BLaER1 (cell line): ENCODE results near the gene UBE2V1.

Experiments used
- H3K27ac ChIP-seq: shearing (Covaris generic); formaldehyde crosslinking; 2 replicates; pipeline ENCODE4 v1.8.1; 2022
- H3K27me3 ChIP-seq: shearing (Covaris generic); formaldehyde crosslinking; 2 replicates; pipeline ENCODE4 v1.8.1; 2022
- H3K36me3 ChIP-seq: shearing (Covaris generic); formaldehyde crosslinking; 2 replicates; pipeline ENCODE4 v1.8.1; 2022
- H3K4me1 ChIP-seq: shearing (Covaris generic); formaldehyde crosslinking; 2 replicates; pipeline ENCODE4 v1.8.1; 2022
- H3K4me2 ChIP-seq: shearing (Covaris generic); formaldehyde crosslinking; 2 replicates; pipeline ENCODE4 v1.8.1; 2022
- H3K4me3 ChIP-seq: shearing (Covaris generic); formaldehyde crosslinking; 2 replicates; pipeline ENCODE4 v1.8.1; 2022
- H3K9ac ChIP-seq: shearing (Covaris generic); formaldehyde crosslinking; 2 replicates; pipeline ENCODE4 v1.8.1; 2022
- H3K9me3 ChIP-seq: shearing (Covaris generic); formaldehyde crosslinking; 2 replicates; pipeline ENCODE4 v1.8.1; 2022
- H4K20me1 ChIP-seq: shearing (Covaris generic); formaldehyde crosslinking; 2 replicates; pipeline ENCODE4 v1.8.1; 2022
- Cebpa-rat ChIP-seq: shearing (Covaris generic); IDR thresholded peaks from 2 replicates; pipeline ENCODE4 v1.8.1; 2022

Gene UBE2V1

DNA sequence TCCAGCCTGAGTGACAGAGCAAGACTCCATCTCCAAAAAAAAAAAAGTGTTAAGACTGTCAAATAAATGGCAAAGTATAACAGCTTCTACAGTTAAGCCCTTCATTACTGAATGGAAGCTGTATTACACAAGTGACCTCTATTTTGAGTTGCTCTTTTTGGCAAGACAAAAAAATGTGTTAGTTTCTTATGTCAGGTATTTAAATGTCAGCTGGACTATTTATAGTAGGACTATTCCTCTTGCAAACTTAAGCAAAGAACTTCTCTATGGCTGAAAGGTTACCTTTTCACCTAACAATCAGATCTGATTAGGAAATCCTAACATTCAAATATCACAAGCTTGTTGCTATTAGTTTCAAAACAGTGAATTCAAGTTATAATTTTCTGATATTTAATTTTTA is 12.4 kb downstream of the UBE2V1 start:
- no peaks in the 10 kb centered on the region for H3K9me3 ChIP-seq
- peaks cover 100% of the 10 kb centered on the region for H4K20me1 ChIP-seq
- no peaks in the 10 kb centered on the region for H3K27me3 ChIP-seq
- TF ChIP-seq Cebpa-rat, result no peak
- H3K4me3 ChIP-seq, result no peak overlapping the region
- H3K4me2 ChIP-seq, result no peak overlapping the region
- H3K4me1 ChIP-seq, result 0 out of 2 replicates have a peak, but pooled peaks cover 4% of the 10 kb centered on the region
- H3K36me3 ChIP-seq, result peaks cover 70% of the 10 kb centered on the region
- no peak overlapping the region for H3K27ac ChIP-seq
- H3K9ac ChIP-seq, result no peak overlapping the region

DNA sequence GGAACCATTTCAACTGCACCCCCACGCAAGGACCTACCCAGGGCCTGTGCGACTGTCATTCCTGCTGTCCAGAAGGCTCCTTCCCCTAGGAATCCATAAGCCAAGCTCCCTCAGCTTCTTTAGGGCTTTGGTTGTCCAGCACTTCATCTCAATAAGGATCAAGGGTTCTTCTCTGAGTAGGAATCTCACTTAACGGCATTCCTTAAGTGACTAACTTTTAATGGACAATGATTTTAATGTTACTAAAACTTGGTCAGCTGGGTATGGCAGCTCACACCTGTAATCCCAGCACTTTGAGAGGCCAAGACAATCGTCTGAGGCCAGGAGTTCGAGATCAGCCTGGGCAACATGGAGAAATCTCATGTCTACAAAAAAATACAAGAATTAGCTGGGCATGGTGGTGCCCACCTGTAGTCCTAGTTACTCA is 13.4 kb downstream of the UBE2V1 start:
- Histone ChIP-seq H4K20me1 (peaks cover 100% of the 10 kb centered on the region), H3K4me1 (0 out of 2 replicates have a peak, but pooled peaks cover 4% of the 10 kb centered on the region), H3K9me3 (no peaks in the 10 kb centered on the region), H3K4me3 (no peak overlapping the region), H3K4me2 (no peak overlapping the region), H3K27me3 (no peaks in the 10 kb centered on the region), H3K9ac (no peak overlapping the region), H3K36me3 (peaks cover 78% of the 10 kb centered on the region), H3K27ac (no peak overlapping the region)
- no peak for TF ChIP-seq Cebpa-rat

DNA sequence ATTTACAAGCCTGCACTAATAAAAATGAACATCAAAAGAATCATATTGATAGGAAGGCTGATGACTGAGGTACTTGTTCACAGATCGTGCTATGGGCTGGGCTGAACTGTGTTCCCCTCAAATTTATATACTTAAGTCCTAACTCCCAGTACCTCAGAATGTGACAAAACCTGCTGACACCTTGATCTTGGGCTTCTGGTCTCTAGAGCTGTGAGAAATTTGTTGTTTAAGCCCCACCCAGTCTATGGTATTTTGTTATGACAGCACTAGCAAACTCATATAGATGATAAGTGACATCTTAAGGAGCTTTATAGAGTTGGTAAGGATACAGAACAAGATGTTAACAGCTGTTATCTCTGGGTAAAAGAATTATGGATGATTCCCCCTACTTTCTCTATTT is 13.8 kb downstream of the UBE2V1 start:
- Histone ChIP-seq H3K36me3 (peaks cover 81% of the 10 kb centered on the region), H4K20me1 (peaks cover 98% of the 10 kb centered on the region), H3K9ac (no peak overlapping the region), H3K4me3 (no peak overlapping the region), H3K9me3 (no peaks in the 10 kb centered on the region), H3K4me2 (no peak overlapping the region), H3K27me3 (no peaks in the 10 kb centered on the region), H3K4me1 (0 out of 2 replicates have a peak, but pooled peaks cover 4% of the 10 kb centered on the region), H3K27ac (no peak overlapping the region)
- no peak for TF ChIP-seq Cebpa-rat

DNA sequence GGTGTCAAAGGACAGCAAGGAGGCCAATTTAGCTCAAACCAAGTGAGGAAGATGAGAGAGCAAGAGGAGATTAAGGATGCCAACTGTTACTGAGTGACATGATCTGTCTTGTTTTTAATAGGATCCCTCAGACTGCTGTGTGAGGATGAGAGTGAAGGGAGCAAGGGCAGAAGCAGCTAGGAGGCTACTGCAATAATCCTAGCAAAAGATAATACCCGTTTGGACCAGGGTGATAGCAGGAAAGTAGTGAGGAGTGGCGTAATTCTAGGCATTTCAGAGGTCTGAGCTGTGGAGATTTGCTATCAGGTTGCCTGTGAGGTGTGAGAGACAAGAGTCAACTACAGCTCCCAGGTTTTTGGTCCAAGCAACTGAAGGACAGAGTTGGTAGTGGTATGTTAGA is 14.7 kb downstream of the UBE2V1 start:
- Histone ChIP-seq H3K36me3 (peaks cover 78% of the 10 kb centered on the region), H3K9ac (no peak overlapping the region), H4K20me1 (peaks cover 89% of the 10 kb centered on the region)

DNA sequence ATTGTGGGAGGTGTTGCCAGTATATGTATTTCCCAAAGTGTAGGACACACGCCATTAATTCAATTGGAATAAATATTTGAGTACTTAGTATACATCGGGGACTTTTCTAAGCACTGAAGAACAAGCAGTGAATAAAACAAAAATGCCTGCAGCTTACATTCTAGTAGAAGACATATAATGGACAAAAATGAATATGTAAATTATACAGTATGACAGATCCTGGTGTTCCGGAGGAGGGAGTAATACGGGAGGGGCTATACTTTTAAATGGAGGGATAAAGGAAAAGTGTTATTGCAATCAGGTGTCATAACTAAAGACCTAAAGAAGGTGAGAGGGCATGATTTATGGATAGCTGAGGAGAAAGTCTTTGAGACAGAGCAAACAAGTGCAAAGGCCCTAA is 15.1 kb downstream of the UBE2V1 start:
- Histone ChIP-seq H4K20me1 (peaks cover 89% of the 10 kb centered on the region), H3K4me1 (0 out of 2 replicates have a peak, but pooled peaks cover 4% of the 10 kb centered on the region), H3K36me3 (peaks cover 78% of the 10 kb centered on the region), H3K27me3 (no peaks in the 10 kb centered on the region), H3K27ac (no peak overlapping the region), H3K9me3 (no peaks in the 10 kb centered on the region), H3K4me2 (no peak overlapping the region), H3K4me3 (no peak overlapping the region), H3K9ac (no peak overlapping the region)
- no peak for TF ChIP-seq Cebpa-rat

More for the DNA sequence above, 14.7 kb downstream of the UBE2V1 start:
- Histone ChIP-seq H3K9me3 (no peaks in the 10 kb centered on the region), H3K4me2 (no peak overlapping the region), H3K4me1 (0 out of 2 replicates have a peak, but pooled peaks cover 4% of the 10 kb centered on the region), H3K4me3 (no peak overlapping the region), H3K27ac (no peak overlapping the region), H3K27me3 (no peaks in the 10 kb centered on the region)
- TF ChIP-seq Cebpa-rat, result no peak

DNA sequence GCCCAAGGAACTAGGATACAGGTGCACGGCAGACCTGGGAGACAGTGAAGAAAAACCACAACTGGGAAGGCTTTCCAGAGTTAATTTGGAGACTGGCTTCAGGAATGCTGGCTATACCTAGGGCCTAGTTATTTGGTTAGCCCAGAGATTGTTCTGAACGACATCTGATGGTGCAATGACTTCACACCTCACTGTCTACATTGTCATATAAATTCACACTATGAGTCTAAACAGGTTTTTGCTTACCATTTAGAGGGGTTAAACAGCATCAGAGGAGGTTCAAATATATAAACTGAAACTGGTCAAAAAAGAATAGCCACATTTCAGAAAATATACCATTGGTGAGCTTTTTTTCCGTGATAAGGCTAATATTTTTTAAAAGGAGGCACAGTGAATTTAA is 16.7 kb downstream of the UBE2V1 start:
- no peak for TF ChIP-seq Cebpa-rat
- Histone ChIP-seq H3K4me3 (no peak overlapping the region), H3K9me3 (no peaks in the 10 kb centered on the region), H4K20me1 (peaks cover 89% of the 10 kb centered on the region), H3K4me1 (0 out of 2 replicates have a peak, but pooled peaks cover 4% of the 10 kb centered on the region), H3K27me3 (no peaks in the 10 kb centered on the region), H3K27ac (no peak overlapping the region), H3K4me2 (no peak overlapping the region), H3K9ac (no peak overlapping the region), H3K36me3 (peaks cover 86% of the 10 kb centered on the region)

DNA sequence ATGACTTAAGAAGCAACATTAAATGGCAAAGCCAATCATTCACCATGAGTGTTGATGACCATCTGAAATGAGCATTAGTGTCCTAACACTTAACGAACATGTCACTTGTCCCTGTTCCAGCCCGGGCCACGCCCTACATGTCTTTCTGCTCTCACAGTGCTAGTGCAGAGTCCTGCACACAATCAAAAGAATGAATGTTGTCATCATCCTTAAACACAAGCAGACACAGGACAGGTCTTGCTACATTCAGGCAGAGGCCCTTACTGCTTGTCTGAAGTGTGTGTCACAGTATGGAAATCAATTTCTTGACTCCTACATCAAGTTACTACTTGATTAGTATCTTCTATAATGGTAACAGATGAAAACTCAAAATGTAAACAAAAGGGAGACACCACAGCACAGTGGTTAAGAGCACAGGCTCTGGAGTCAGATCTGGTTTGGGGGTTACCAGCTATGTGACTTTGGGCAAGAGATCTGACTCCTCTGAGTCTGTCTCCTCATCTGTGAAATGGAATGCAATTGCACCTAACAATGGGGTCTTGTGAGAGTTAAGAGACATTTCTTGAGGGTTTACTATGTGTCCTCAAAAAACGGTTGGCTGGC is 17.4 kb downstream of the UBE2V1 start:
- H4K20me1 ChIP-seq, result peaks cover 89% of the 10 kb centered on the region

DNA sequence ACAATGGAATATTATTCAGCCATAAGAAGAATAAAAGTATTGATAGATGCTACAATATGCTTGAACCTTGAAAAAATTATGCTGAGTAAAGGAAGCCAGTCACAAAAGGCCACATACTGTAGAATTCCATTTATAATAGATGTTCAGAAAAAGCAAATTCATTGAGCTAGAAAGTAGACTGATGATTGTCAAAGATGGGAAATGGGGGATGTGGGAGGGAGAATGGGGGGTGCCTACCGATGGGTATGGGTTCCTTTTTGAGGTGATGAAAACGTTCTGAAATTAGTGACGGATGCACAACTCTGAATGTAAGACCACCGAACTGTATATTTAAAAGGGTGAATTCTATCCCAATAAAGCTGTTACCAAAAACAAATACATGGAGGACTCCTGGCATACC is 18.4 kb downstream of the UBE2V1 start:
- Histone ChIP-seq H3K27ac (no peak overlapping the region), H3K4me1 (no peaks in the 10 kb centered on the region), H3K36me3 (peaks cover 91% of the 10 kb centered on the region), H3K4me2 (no peak overlapping the region), H4K20me1 (peaks cover 89% of the 10 kb centered on the region), H3K4me3 (no peak overlapping the region), H3K9ac (no peak overlapping the region), H3K9me3 (no peaks in the 10 kb centered on the region), H3K27me3 (no peaks in the 10 kb centered on the region)
- no peak for TF ChIP-seq Cebpa-rat

More for the DNA sequence above, 17.4 kb downstream of the UBE2V1 start:
- Histone ChIP-seq H3K36me3 (peaks cover 93% of the 10 kb centered on the region), H3K9me3 (no peaks in the 10 kb centered on the region), H3K27me3 (no peaks in the 10 kb centered on the region), H3K4me1 (0 out of 2 replicates have a peak, but pooled peaks cover 4% of the 10 kb centered on the region), H3K4me2 (no peak overlapping the region), H3K4me3 (no peak overlapping the region), H3K9ac (no peak overlapping the region), H3K27ac (no peak overlapping the region)
- TF ChIP-seq Cebpa-rat, result no peak

DNA sequence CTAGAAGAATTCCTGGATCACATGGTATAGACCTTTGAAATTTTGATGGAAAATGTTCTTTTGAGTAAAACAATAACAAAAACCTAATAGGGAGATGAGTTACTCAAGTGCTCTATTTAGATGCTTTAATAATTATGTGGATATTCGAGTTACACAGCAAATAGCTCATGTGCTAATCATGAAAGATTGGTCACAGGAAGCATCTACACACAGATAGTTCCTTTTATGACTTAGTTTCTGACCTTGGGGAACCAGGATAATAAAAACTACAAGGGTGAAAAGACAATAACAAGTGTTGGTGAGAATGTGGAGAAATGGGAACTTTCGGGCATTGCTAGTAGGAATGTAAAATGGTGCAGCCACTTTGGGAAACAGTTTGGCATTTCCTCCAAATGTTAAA is 19.7 kb downstream of the UBE2V1 start:
- H3K9me3 ChIP-seq, result no peaks in the 10 kb centered on the region
- H3K36me3 ChIP-seq, result peaks cover 90% of the 10 kb centered on the region
- H3K4me1 ChIP-seq, result no peaks in the 10 kb centered on the region
- no peak overlapping the region for H3K27ac ChIP-seq
- H3K27me3 ChIP-seq, result no peaks in the 10 kb centered on the region
- no peak overlapping the region for H3K9ac ChIP-seq
- peaks cover 89% of the 10 kb centered on the region for H4K20me1 ChIP-seq
- H3K4me3 ChIP-seq, result no peak overlapping the region
- TF ChIP-seq Cebpa-rat, result no peak
- H3K4me2 ChIP-seq, result no peak overlapping the region

DNA sequence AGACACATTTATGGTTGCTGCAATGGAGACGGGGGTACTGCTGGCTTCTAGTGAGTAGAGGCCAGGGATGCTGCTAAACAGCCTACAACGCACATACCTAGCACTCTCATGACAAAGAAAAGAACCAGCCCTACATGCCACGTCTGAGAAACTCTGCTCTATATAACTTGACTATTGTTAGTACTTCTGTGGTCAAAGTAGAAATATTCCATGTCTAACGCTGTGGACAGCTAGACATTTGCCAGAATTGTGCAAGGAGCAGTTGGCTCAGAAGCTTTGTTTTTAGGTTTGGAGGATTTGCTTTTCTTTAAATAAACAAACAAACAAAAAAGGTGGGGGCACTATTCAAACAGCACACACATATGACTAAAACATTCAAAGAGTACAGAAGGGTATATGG is 20.5 kb downstream of the UBE2V1 start:
- no peaks in the 10 kb centered on the region for H3K9me3 ChIP-seq
- H3K4me2 ChIP-seq, result no peak overlapping the region
- H3K27me3 ChIP-seq, result no peaks in the 10 kb centered on the region
- peaks cover 91% of the 10 kb centered on the region for H3K36me3 ChIP-seq
- no peak for TF ChIP-seq Cebpa-rat
- peaks cover 2% of the 10 kb centered on the region for H3K4me1 ChIP-seq
- H3K9ac ChIP-seq, result no peak overlapping the region
- H3K4me3 ChIP-seq, result no peak overlapping the region
- peaks cover 89% of the 10 kb centered on the region for H4K20me1 ChIP-seq
- no peak overlapping the region for H3K27ac ChIP-seq
